Naive thymus-derived CD4-positive, alpha-beta T cell (primary cell): ENCODE data around the gene ACADM. TPM values are rescaled to one million over a fixed set of nuclear protein-coding genes. Genes with fewer than 3 reads are reported as not detected.
A peak's percentile ranks its signal among the peaks of the same experiment; 100 is the strongest.
"Not testable (repeated sequence)": the region's sequence is repeated elsewhere in the genome, so short reads cannot be mapped to it uniquely, and the experiment has no call there.

Experiments
- ATAC-seq: fragments of 150-1000 bp; cut with Tn5 transposase; 2 replicates; pipeline ENCODE4 v1.10.0; 2021; ENCODE audit warnings: mild to moderate bottlenecking, moderate library complexity
- CTCF ChIA-PET: fragments of 350-600 bp; sonication (Branson Sonifier 250); formaldehyde crosslinking; loops from one replicate; lab custom pipeline; 2021; ENCODE audit warnings: antibody characterized with exemption; lab: Charles Lee
- POLR2A ChIA-PET: fragments of 350-600 bp; sonication (Branson Sonifier 250); formaldehyde crosslinking; loops from one replicate; lab custom pipeline; 2021; ENCODE audit warnings: antibody characterized with exemption, inconsistent platforms; lab: Charles Lee
- DNase-seq, 9 donors: peaks; one replicate each; pipeline versions ENCODE4 v3.0.0 to v3.0.0-alpha.2; 2020 to 2022; ENCODE audit warnings: mixed read lengths in 1 of 9
- H3K27ac ChIP-seq: one replicate; pipeline ENCODE4 v1.7.0; 2013; ENCODE audit warnings: mild to moderate bottlenecking, low read depth, low read length, moderate library complexity
- H3K27me3 ChIP-seq, 2 donors: one replicate each; pipeline ENCODE4 v1.7.0; 2013; ENCODE audit warnings: low read length in 2 of 2, mild to moderate bottlenecking in 2 of 2, moderate library complexity in 2 of 2; ENCODE audit not compliant: control insufficient read depth in 2 of 2, insufficient read depth in 2 of 2
- H3K36me3 ChIP-seq, 3 experiments: 1 replicate in 2 of 3; 2 replicates in 1 of 3; pipeline ENCODE4 v1.7.0; 2013; ENCODE audit warnings: low read length in 3 of 3, mild to moderate bottlenecking in 3 of 3, moderate library complexity in 1 of 3; ENCODE audit not compliant: insufficient read depth in 3 of 3, control insufficient read depth in 2 of 3
- H3K4me1 ChIP-seq, 2 donors: one replicate each; pipeline ENCODE4 v1.7.0; 2013; ENCODE audit warnings: low read length in 2 of 2, mild to moderate bottlenecking in 2 of 2, moderate library complexity in 1 of 2; ENCODE audit not compliant: control insufficient read depth in 2 of 2, insufficient read depth in 2 of 2
- H3K4me3 ChIP-seq: 2 replicates; pipeline ENCODE4 v1.7.0; 2013; ENCODE audit warnings: mild to moderate bottlenecking, low read length
- H3K9me3 ChIP-seq, 3 experiments: 1 replicate in 2 of 3; 2 replicates in 1 of 3; pipeline ENCODE4 v1.7.0; 2013; ENCODE audit warnings: low read length in 3 of 3; ENCODE audit not compliant: control insufficient read depth in 2 of 3
- H3K27ac Mint-ChIP-seq, 9 donors: one replicate each; pipeline ENCODE4 v1.8.0; 2020 to 2022; ENCODE audit warnings: mixed read lengths in 9 of 9, mild to moderate bottlenecking in 8 of 9, moderate library complexity in 5 of 9, inconsistent platforms in 2 of 9
- H3K27me3 Mint-ChIP-seq, 5 donors: one replicate each; pipeline ENCODE4 v1.8.0; 2021 to 2022; ENCODE audit warnings: mixed read lengths in 5 of 5, mild to moderate bottlenecking in 1 of 5
- H3K36me3 Mint-ChIP-seq, 5 donors: one replicate each; pipeline ENCODE4 v1.8.0; 2020 to 2022; ENCODE audit warnings: mixed read lengths in 5 of 5, mild to moderate bottlenecking in 3 of 5, inconsistent platforms in 1 of 5
- H3K4me1 Mint-ChIP-seq, 7 donors: one replicate each; pipeline ENCODE4 v1.8.0; 2020 to 2022; ENCODE audit warnings: mixed read lengths in 7 of 7, mild to moderate bottlenecking in 3 of 7, inconsistent platforms in 1 of 7
- H3K4me3 Mint-ChIP-seq, 10 donors: one replicate each; pipeline ENCODE4 v1.8.0; 2020 to 2022; ENCODE audit warnings: mild to moderate bottlenecking in 10 of 10, mixed read lengths in 10 of 10, moderate library complexity in 6 of 10, inconsistent platforms in 2 of 10
- H3K9me3 Mint-ChIP-seq, 11 donors: one replicate each; pipeline ENCODE4 v1.8.0; 2020 to 2022; ENCODE audit warnings: mixed read lengths in 11 of 11, mild to moderate bottlenecking in 4 of 11, inconsistent platforms in 1 of 11, moderate library complexity in 1 of 11
- intact Hi-C, 2 donors: fragments of 100-400 bp; cut with micrococcal nuclease; formaldehyde crosslinking; loops; one replicate each; pipeline ENCODE4 v1.15.1; 2023
- polyA plus RNA-seq, 2 donors: library from polyadenylated mRNA; unstranded; fragments of 300-500 nt; fragmentation: Illumina TruSeq; gene quantifications; one replicate each; pipeline ENCODE4 v1.2.3, GENCODE V29; 2021
- total RNA-seq, 6 experiments: library from RNA in 5 of 6; stranded (reverse) in 5 of 6; gene quantifications; 1 replicate in 5 of 6; 2 replicates in 1 of 6; pipeline ENCODE4 v1.2.3 and lab custom pipeline; 2021 to 2026

The ACADM gene
- total and polyA plus RNA-seq, 7 experiments from 2014 or later, result 11.1 to 67.0 (median 34.9) TPM

GRCh38 chr1:75720820-75721219, 3.7 kb upstream of the ACADM start:
- CTCF ChIA-PET, result no interaction called here
- Mint-ChIP-seq H3K9me3 (no peaks in the 10 kb centered on the region), H3K27me3 (peaks cover 0 to 8% (median 0%) of the 10 kb centered on the region in 5 donors), H3K36me3 (peaks cover 0 to 2% (median 0%) of the 10 kb centered on the region in 5 donors), H3K27ac (peak overlapping the region in 8 of 9 donors; percentile 9 to 78 (median 59)), H3K4me3 (peak overlapping the region in 4 of 10 donors; percentile 14 to 39 (median 30)), H3K4me1 (peaks cover 17 to 45% (median 38%) of the 10 kb centered on the region in 7 donors)
- Histone ChIP-seq H3K9me3 (no peaks in the 10 kb centered on the region), H3K4me1 (peaks cover 0 to 7% of the 10 kb centered on the region in 2 donors), H3K4me3 (no peak overlapping the region), H3K27me3 (no peaks in the 10 kb centered on the region), H3K36me3 (peaks cover 0 to 9% (median 0%) of the 10 kb centered on the region in 3 experiments), H3K27ac (no peak overlapping the region)
- ATAC-seq (no peak), DNase-seq (peak in 5 of 9 donors; percentile 14 to 35 (median 18))
- POLR2A ChIA-PET, result interaction anchor here (1.4 kb wide), 1 partner anchor 66 kb away, joined by 3 read pairs; no protein-coding TSS in a partner anchor
- intact Hi-C loops, result loop anchor here in 1 of 2 donors (10.0 kb wide), 2 partner anchors 354 to 544 kb away; partner anchors contain the start of gene ST6GALNAC3

DNA sequence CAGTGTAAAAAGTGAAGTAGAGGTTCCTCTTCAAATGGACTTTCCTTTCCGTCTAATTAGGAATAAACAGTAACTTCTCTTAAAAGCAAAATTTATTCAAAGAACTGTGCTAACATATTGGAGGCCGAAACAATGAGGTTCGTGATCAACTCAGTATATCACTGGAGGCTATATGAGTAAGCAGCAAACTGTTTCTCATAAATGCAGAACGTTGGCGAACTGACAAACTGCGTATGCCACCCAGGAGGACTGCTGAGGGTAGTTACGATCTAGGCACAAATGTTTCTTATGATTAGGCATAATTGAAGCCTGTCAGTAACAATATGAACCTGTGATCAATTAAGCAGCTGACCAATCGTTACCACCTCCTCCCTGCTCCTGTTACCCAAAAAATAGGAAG, 2.3 kb upstream of the ACADM start:
- H3K36me3 ChIP-seq, POLR2A ChIA-PET, H3K4me3 ChIP-seq, H3K27me3 ChIP-seq, CTCF ChIA-PET, H3K9me3 Mint-ChIP-seq, H3K27me3 Mint-ChIP-seq, DNase-seq, H3K4me3 Mint-ChIP-seq, H3K36me3 Mint-ChIP-seq, ATAC-seq, H3K27ac ChIP-seq, H3K9me3 ChIP-seq: not testable (repeated sequence)
- Mint-ChIP-seq H3K4me1 (peaks cover 24 to 59% (median 51%) of the 10 kb centered on the region in 7 donors), H3K27ac (peak overlapping the region in 1 of 9 donors; percentile 17)
- intact Hi-C loops, result loop anchor here in 1 of 2 donors (10.0 kb wide), 2 partner anchors 353 to 543 kb away; partner anchors contain the start of gene ST6GALNAC3
- H3K4me1 ChIP-seq, result peaks cover 5 to 12% of the 10 kb centered on the region in 2 donors

DNA sequence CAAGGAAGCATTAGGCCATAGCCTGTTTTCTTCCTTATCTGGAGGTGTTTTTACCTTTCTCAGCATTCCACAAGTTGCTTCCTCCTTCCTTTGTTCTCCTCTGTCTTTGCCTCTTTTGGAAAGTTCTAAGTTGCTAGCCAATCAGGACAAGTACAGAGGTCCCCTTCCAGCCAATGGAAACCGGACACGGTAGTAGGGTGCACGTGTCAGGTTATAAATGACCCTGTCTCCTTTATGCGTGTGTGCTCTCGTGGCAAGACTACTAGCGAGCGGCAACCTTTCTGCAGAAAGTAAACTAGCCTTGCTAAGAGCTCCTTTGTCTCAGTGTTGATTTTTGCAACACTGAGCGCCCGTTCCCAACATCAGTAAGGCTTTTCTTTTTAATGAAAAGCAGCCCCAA, 1.5 kb upstream of the ACADM start:
- no peak for DNase-seq
- no peak for ATAC-seq
- intact Hi-C loops, result loop anchor here in 1 of 2 donors (10.0 kb wide), 2 partner anchors 352 to 542 kb away; partner anchors contain the start of gene ST6GALNAC3
- Mint-ChIP-seq H3K4me3 (peak overlapping the region in 9 of 10 donors; percentile 59 to 99 (median 98)), H3K9me3 (no peaks in the 10 kb centered on the region), H3K27me3 (peaks cover 0 to 2% (median 0%) of the 10 kb centered on the region in 5 donors), H3K36me3 (peaks cover 0 to 2% (median 0%) of the 10 kb centered on the region in 5 donors), H3K27ac (peak overlapping the region in 6 of 9 donors; percentile 54 to 98 (median 96)), H3K4me1 (peaks cover 29 to 67% (median 58%) of the 10 kb centered on the region in 7 donors)
- Histone ChIP-seq H3K27me3 (no peaks in the 10 kb centered on the region), H3K36me3 (peaks cover 0 to 9% (median 0%) of the 10 kb centered on the region in 3 experiments), H3K4me1 (peaks cover 5 to 12% of the 10 kb centered on the region in 2 donors), H3K27ac (no peak overlapping the region), H3K4me3 (no peak overlapping the region), H3K9me3 (no peaks in the 10 kb centered on the region)
- ChIA-PET CTCF (no interaction called here), POLR2A (interaction anchor here (0.9 to 1.2 kb wide), 2 partner anchors 12 to 63 kb away, joined by 3 to 4 read pairs; partner anchors contain the start of gene RABGGTB)

DNA sequence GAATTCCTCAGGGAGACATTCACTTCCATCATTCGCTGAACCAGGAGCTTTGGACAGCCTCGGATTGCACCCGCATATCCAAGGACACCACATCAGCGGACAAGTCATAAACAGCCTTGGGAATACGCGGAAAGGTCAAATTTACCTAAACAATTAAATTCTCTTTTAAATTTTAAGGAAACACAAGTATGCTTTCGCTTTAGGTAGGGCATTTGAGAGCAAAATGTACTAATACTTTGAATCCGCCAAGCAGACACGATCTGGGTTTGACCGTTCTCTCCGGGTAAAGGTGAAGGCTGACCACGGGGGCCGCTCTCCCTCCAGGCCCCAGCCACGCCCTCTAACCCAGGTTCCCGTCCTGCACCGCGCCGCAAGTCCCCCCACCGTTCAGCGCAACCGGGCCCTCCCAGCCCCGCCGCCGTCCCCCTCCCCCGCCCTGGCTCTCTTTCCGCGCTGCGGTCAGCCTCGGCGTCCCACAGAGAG, 479 bp upstream of the ACADM start:
- Mint-ChIP-seq H3K36me3 (peaks cover 0 to 4% (median 0%) of the 10 kb centered on the region in 5 donors), H3K27ac (peak overlapping the region; percentile 92 to 98 (median 95)), H3K4me1 (peaks cover 29 to 75% (median 64%) of the 10 kb centered on the region in 7 donors), H3K4me3 (peak overlapping the region; percentile 94 to 100 (median 98)), H3K9me3 (no peaks in the 10 kb centered on the region), H3K27me3 (peaks cover 0 to 2% (median 0%) of the 10 kb centered on the region in 5 donors)
- peak overlapping the region; percentile 89 for H3K27ac ChIP-seq
- ChIA-PET POLR2A (interaction anchor here (0.9 to 1.2 kb wide), 2 partner anchors 11 to 62 kb away, joined by 3 to 4 read pairs; partner anchors contain the start of gene RABGGTB), CTCF (no interaction called here)
- ATAC-seq, result peak; percentile 82
- H3K4me1 ChIP-seq, result peaks cover 5 to 12% of the 10 kb centered on the region in 2 donors
- intact Hi-C loops, result loop anchor here (1.0 to 10.0 kb wide), 9 partner anchors 23 to 1959 kb away; partner anchors contain the start of genes RABGGTB (in 2 of the 2), ST6GALNAC3 (in 2 of the 2), FPGT (in 1 of the 2) and LRRIQ3 (in 1 of the 2)
- H3K9me3 ChIP-seq, result no peaks in the 10 kb centered on the region
- H3K4me3 ChIP-seq, result peak overlapping the region; percentile 92
- peaks cover 0 to 9% (median 0%) of the 10 kb centered on the region in 3 experiments for H3K36me3 ChIP-seq
- peak in 2 of 9 donors; percentile 61 to 70 for DNase-seq
- H3K27me3 ChIP-seq, result no peaks in the 10 kb centered on the region

GRCh38 chr1:75725266-75725665, 757 bp downstream of the ACADM start:
- H3K27me3 ChIP-seq, result no peaks in the 10 kb centered on the region
- CTCF ChIA-PET, result interaction anchor here (0.6 kb wide), 1 partner anchor 37 kb away, joined by 3 read pairs; no protein-coding TSS in a partner anchor
- intact Hi-C loops, result loop anchor here (2.0 to 10.0 kb wide), 6 partner anchors 22 to 1958 kb away; partner anchors contain the start of genes FPGT (in 1 of the 2), LRRIQ3 (in 1 of the 2), ST6GALNAC3 (in 1 of the 2) and ZZZ3 (in 1 of the 2)
- Mint-ChIP-seq H3K36me3 (peaks cover 0 to 8% (median 2%) of the 10 kb centered on the region in 5 donors), H3K9me3 (no peaks in the 10 kb centered on the region), H3K4me1 (peaks cover 27 to 68% (median 58%) of the 10 kb centered on the region in 7 donors), H3K4me3 (peak overlapping the region; percentile 94 to 100 (median 98)), H3K27ac (peak overlapping the region; percentile 67 to 99 (median 96)), H3K27me3 (no peaks in the 10 kb centered on the region)
- H3K36me3 ChIP-seq, result peaks cover 0 to 9% (median 0%) of the 10 kb centered on the region in 3 experiments
- no peak for ATAC-seq
- H3K27ac ChIP-seq, result peak overlapping the region; percentile 89
- no peaks in the 10 kb centered on the region for H3K9me3 ChIP-seq
- no peak for DNase-seq
- POLR2A ChIA-PET, result interaction anchor here (0.6 kb wide), 1 partner anchor 73 kb away, joined by 3 read pairs; no protein-coding TSS in a partner anchor
- H3K4me3 ChIP-seq, result peak overlapping the region; percentile 92
- peaks cover 5 to 12% of the 10 kb centered on the region in 2 donors for H3K4me1 ChIP-seq

DNA sequence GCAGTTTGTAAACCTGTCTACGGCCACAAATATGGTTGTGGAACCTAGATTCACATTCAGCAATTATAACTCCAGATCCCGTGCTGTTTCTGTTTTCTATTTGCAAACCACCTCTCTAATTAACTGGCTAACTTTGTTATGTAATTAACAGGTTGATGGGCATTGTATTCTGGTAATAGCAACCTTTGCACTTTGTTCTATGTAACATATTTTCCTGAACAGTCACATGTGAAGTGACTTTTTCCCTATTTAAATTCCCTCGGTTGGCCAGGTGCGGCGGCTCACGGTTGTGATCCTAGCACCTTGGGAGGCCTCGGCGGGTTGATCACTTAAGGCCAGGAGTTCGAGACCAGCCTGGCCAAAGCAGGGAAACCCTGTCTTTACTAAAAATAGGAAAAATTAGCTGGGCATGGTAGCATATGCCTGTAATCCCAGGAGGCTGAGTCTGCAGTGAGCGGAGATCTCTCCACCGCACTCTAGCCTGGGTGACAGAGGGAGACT, 1.4 kb downstream of the ACADM start:
- Mint-ChIP-seq H3K4me3 (peak overlapping the region; percentile 94 to 100 (median 98)), H3K27me3 (no peaks in the 10 kb centered on the region), H3K27ac (peak overlapping the region in 5 of 9 donors; percentile 67 to 99 (median 94)), H3K36me3 (peaks cover 0 to 8% (median 2%) of the 10 kb centered on the region in 5 donors), H3K4me1 (peaks cover 24 to 62% (median 51%) of the 10 kb centered on the region in 7 donors), H3K9me3 (no peaks in the 10 kb centered on the region)
- Histone ChIP-seq H3K27me3 (no peaks in the 10 kb centered on the region), H3K4me3 (no peak overlapping the region), H3K9me3 (no peaks in the 10 kb centered on the region), H3K36me3 (peaks cover 0 to 9% (median 0%) of the 10 kb centered on the region in 3 experiments), H3K4me1 (peaks cover 5 to 12% of the 10 kb centered on the region in 2 donors), H3K27ac (peak overlapping the region; percentile 89)
- ATAC-seq, result no peak
- CTCF ChIA-PET, result interaction anchor here (0.6 kb wide), 1 partner anchor 36 kb away, joined by 3 read pairs; no protein-coding TSS in a partner anchor
- intact Hi-C loops, result loop anchor here (2.0 to 10.0 kb wide), 6 partner anchors 21 to 1957 kb away; partner anchors contain the start of genes FPGT (in 1 of the 2), LRRIQ3 (in 1 of the 2), ST6GALNAC3 (in 1 of the 2) and ZZZ3 (in 1 of the 2)
- POLR2A ChIA-PET, result no interaction called here
- DNase-seq, result no peak
